Left lung (tissue), 10 donors: Measurements from ENCODE around the gene MYOM1. TPM values are rescaled to one million over a fixed set of nuclear protein-coding genes. Genes with fewer than 3 reads are reported as not detected.

Source experiments
- ATAC-seq: fragments of 200-7000 bp; cut with Tn5 transposase; one replicate; pipeline ENCODE4 v1.9.1; 2020; ENCODE audit warnings: moderate library complexity
- DNase-seq, 4 donors: peaks; one replicate each; pipeline ENCODE4 v3.0.0-alpha.2; 2013 to 2020
- H3K27ac ChIP-seq, 2 donors: fragments of 200-600 bp; sonication (generic) in 1 of 2; one replicate each; pipeline versions ENCODE4 v1.5.0 to v1.8.0; 2020 to 2021
- H3K27me3 ChIP-seq, 2 donors: fragments of 200-600 bp; sonication (generic) in 1 of 2; one replicate each; pipeline versions ENCODE4 v1.5.0 to v1.8.0; 2020 to 2021
- H3K36me3 ChIP-seq, 2 donors: fragments of 200-600 bp; sonication (generic) in 1 of 2; one replicate each; pipeline versions ENCODE4 v1.5.0 to v1.8.0; 2020 to 2021
- H3K4me1 ChIP-seq, 2 donors: fragments of 200-600 bp; one replicate each; pipeline ENCODE4 v1.8.0; 2021
- H3K4me3 ChIP-seq, 2 donors: fragments of 200-600 bp; sonication (generic) in 1 of 2; one replicate each; pipeline versions ENCODE4 v1.5.0 to v1.8.0; 2020 to 2021; ENCODE audit warnings: mild to moderate bottlenecking in 1 of 2
- H3K9me3 ChIP-seq, 2 donors: fragments of 200-600 bp; sonication (generic) in 1 of 2; one replicate each; pipeline versions ENCODE4 v1.5.0 to v1.8.0; 2020 to 2021
- CTCF ChIP-seq, 2 donors: fragments of 200-600 bp; sonication (generic) in 1 of 2; IDR thresholded peaks; one replicate each; pipeline versions ENCODE4 v1.5.0 to v1.8.0; 2021; ENCODE audit warnings: antibody characterized with exemption in 2 of 2
- intact Hi-C, 2 donors: fragments of 100-400 bp; cut with DNase I; formaldehyde crosslinking; loops; one replicate each; pipeline versions ENCODE4 v1.11.2 to v1.14.2; 2022
- polyA plus RNA-seq, 6 donors: library from polyadenylated mRNA; unstranded; fragments of 120-200 nt; gene quantifications; one replicate each; pipeline ENCODE4 v1.2.1, GENCODE V29; 2013; ENCODE audit not compliant: insufficient read length in 6 of 6
- total RNA-seq, 2 donors: library from RNA; stranded (reverse); fragmentation: NEBNext Ultra II Directional; extraction: Animal tissue kit (Norgen Biotek cat#: 25700); gene quantifications; one replicate each; pipeline ENCODE4 v1.2.1, GENCODE V29; 2021
- donor health status: DM: no; HTN: yes; CAD: no.
- donor health status: DM: no; HTN: no; CAD: no.

MYOM1 gene
- total and polyA plus RNA-seq, 8 donors = 1.5 to 4.5 (median 2.4) TPM

GRCh38 chr18:3265564-3266033 lies 45.8 kb upstream of the MYOM1 start:
- no peaks in the 10 kb centered on the region for H3K27me3 ChIP-seq
- H3K9me3 ChIP-seq = no peaks in the 10 kb centered on the region
- DNase-seq = no peak
- ATAC-seq = no peak
- H3K4me1 ChIP-seq = peaks cover 31 to 80% of the 10 kb centered on the region in 2 donors
- no peak overlapping the region for H3K4me3 ChIP-seq
- no peaks in the 10 kb centered on the region for H3K36me3 ChIP-seq
- intact Hi-C loops = no loop called here
- no peak for TF ChIP-seq CTCF (IDR thresholded peaks at IDR 0.05)
- H3K27ac ChIP-seq = no peak overlapping the region

- peak overlapping the region in 1 of 2 donors; percentile 70 for H3K4me3 ChIP-seq
- no peak for ATAC-seq
- intact Hi-C loops = no loop called here
- H3K36me3 ChIP-seq = peaks cover 0 to 2% of the 10 kb centered on the region in 2 donors
- peaks cover 27 to 80% of the 10 kb centered on the region in 2 donors for H3K4me1 ChIP-seq
- H3K27me3 ChIP-seq = no peaks in the 10 kb centered on the region
- H3K9me3 ChIP-seq = no peaks in the 10 kb centered on the region
- DNase-seq = no peak
- H3K27ac ChIP-seq = peak overlapping the region in 1 of 2 donors; percentile 99
- TF ChIP-seq CTCF (IDR thresholded peaks at IDR 0.05) = no peak
Observed at GRCh38 chr18:3264362-3264761, 44.6 kb upstream of the MYOM1 start.

GRCh38 chr18:3263132-3263700 lies 43.4 kb upstream of the MYOM1 start:
- no peaks in the 10 kb centered on the region for H3K9me3 ChIP-seq
- no peak for TF ChIP-seq CTCF (IDR thresholded peaks at IDR 0.05)
- intact Hi-C loops = no loop called here
- no peaks in the 10 kb centered on the region for H3K27me3 ChIP-seq
- peak overlapping the region; percentile 70 to 82 for H3K4me3 ChIP-seq
- H3K4me1 ChIP-seq = peaks cover 25 to 68% of the 10 kb centered on the region in 2 donors
- H3K27ac ChIP-seq = peak overlapping the region; percentile 97 to 99
- DNase-seq = no peak
- H3K36me3 ChIP-seq = peaks cover 0 to 13% of the 10 kb centered on the region in 2 donors
- ATAC-seq = no peak

GRCh38 chr18:3262234-3263131 lies 42.7 kb upstream of the MYOM1 start:
- ATAC-seq (peak; percentile 63), DNase-seq (peak in 2 of 4 donors; percentile 8 to 26)
- H3K9me3 ChIP-seq = no peaks in the 10 kb centered on the region
- intact Hi-C loops = no loop called here
- peaks cover 0 to 20% of the 10 kb centered on the region in 2 donors for H3K36me3 ChIP-seq
- H3K4me3 ChIP-seq = peak overlapping the region; percentile 70 to 82
- H3K4me1 ChIP-seq = peaks cover 25 to 66% of the 10 kb centered on the region in 2 donors
- peak overlapping the region; percentile 97 to 99 for H3K27ac ChIP-seq
- H3K27me3 ChIP-seq = no peaks in the 10 kb centered on the region
- TF ChIP-seq CTCF (IDR thresholded peaks at IDR 0.05) = no peak
